Brain microvascular endothelial cell (primary cell): Measurements from ENCODE around the gene TRDN.

ENCODE experiments used
- DNase-seq: peaks from one replicate; pipeline ENCODE4 v3.0.0-alpha.2; 2020
- H3K27ac ChIP-seq: fragments of 250-450 bp; sonication (Bioruptor Pico); 2 replicates; pipeline ENCODE4 v1.5.1; 2020; ENCODE audit warnings: mild to moderate bottlenecking, moderate library complexity
- H3K27me3 ChIP-seq: fragments of 250-450 bp; sonication (Bioruptor Pico); replicated peaks from 2 replicates; pipeline ENCODE4 v1.5.1; 2020; ENCODE audit warnings: mild to moderate bottlenecking
- H3K36me3 ChIP-seq: fragments of 250-450 bp; sonication (Bioruptor Pico); replicated peaks from 2 replicates; pipeline ENCODE4 v1.5.1; 2020; ENCODE audit warnings: mild to moderate bottlenecking
- H3K4me3 ChIP-seq: 2 replicates; pipeline ENCODE4 v1.5.1; 2011; ENCODE audit warnings: low read depth, mild to moderate bottlenecking, control low read depth, low read length, moderate library complexity
- CTCF ChIP-seq: IDR thresholded peaks from 2 replicates; pipeline ENCODE4 v1.5.1; 2011; ENCODE audit warnings: low read depth, mild to moderate bottlenecking, moderate library complexity, low read length, control low read depth, inconsistent platforms; ENCODE audit errors: missing control alignments
- in situ Hi-C: cut with HindIII; loops from 2 replicates; pipeline ENCODE4 v1.10.0; 2017; ENCODE audit warnings: low sequenced_read_pairs, low pct_ligation_motif_present

TRDN gene

GRCh38 chr6:123663436-123663835, 26.7 kb upstream of the TRDN start:
- DNase-seq, result no peak
- H3K27ac ChIP-seq, result no peak overlapping the region
- no peak for TF ChIP-seq CTCF
- H3K36me3 ChIP-seq, result no peaks in the 10 kb centered on the region
- no peaks in the 10 kb centered on the region for H3K27me3 ChIP-seq
- no peak overlapping the region for H3K4me3 ChIP-seq
- in situ Hi-C loops, result no loop called here

GRCh38 chr6:123662757-123663156, 26.0 kb upstream of the TRDN start:
- no peak for TF ChIP-seq CTCF
- in situ Hi-C loops, result no loop called here
- no peaks in the 10 kb centered on the region for H3K36me3 ChIP-seq
- no peaks in the 10 kb centered on the region for H3K27me3 ChIP-seq
- no peak overlapping the region for H3K4me3 ChIP-seq
- H3K27ac ChIP-seq, result no peak overlapping the region
- no peak for DNase-seq

GRCh38 chr6:123661105-123661891, 24.5 kb upstream of the TRDN start:
- Histone ChIP-seq H3K4me3 (no peak overlapping the region), H3K27ac (no peak overlapping the region), H3K27me3 (no peaks in the 10 kb centered on the region), H3K36me3 (no peaks in the 10 kb centered on the region)
- DNase-seq, result no peak
- no peak for TF ChIP-seq CTCF
- in situ Hi-C loops, result no loop called here

- no peak for TF ChIP-seq CTCF
- in situ Hi-C loops, result no loop called here
- DNase-seq, result no peak
- no peaks in the 10 kb centered on the region for H3K36me3 ChIP-seq
- H3K27ac ChIP-seq, result no peak overlapping the region
- no peak overlapping the region for H3K4me3 ChIP-seq
- no peaks in the 10 kb centered on the region for H3K27me3 ChIP-seq
These were observed 23.4 kb upstream of the TRDN start for GRCh38 chr6:123659960-123660748.

- in situ Hi-C loops, result no loop called here
- no peak for DNase-seq
- TF ChIP-seq CTCF, result no peak
These were observed 22.1 kb upstream of the TRDN start for GRCh38 chr6:123658848-123659247.

More at GRCh38 chr6:123658848-123659247, 22.1 kb upstream of the TRDN start:
- Histone ChIP-seq H3K4me3 (no peak overlapping the region), H3K36me3 (no peaks in the 10 kb centered on the region), H3K27me3 (no peaks in the 10 kb centered on the region), H3K27ac (no peak overlapping the region)
